Ovary (tissue), 3 donors: ENCODE data around the gene MYO9B.

ENCODE experiments used
- EP300 ChIP-seq: sonication (generic); formaldehyde crosslinking; IDR thresholded peaks from one replicate; pipeline ENCODE4 v1.6.1; 2017; ENCODE audit warnings: antibody characterized with exemption
- TF ChIP-seq, protein P1 (sequence below), 3 donors: fragments of 450-650 bp in 2 of 3; fragments of 200-600 bp in 1 of 3; IDR thresholded peaks; one replicate each; pipeline versions ENCODE4 v1.5.1 to v1.8.0; 2016 to 2022; ENCODE audit warnings: antibody characterized with exemption in 3 of 3, mild to moderate bottlenecking in 1 of 3
- donor health status: DM: no; HTN: no; CAD: no.

GRCh38 chr19:17192751-17193150 is 117.2 kb downstream of the MYO9B start:
- TF ChIP-seq EP300, result no peak
- TF ChIP-seq, protein P1, sequence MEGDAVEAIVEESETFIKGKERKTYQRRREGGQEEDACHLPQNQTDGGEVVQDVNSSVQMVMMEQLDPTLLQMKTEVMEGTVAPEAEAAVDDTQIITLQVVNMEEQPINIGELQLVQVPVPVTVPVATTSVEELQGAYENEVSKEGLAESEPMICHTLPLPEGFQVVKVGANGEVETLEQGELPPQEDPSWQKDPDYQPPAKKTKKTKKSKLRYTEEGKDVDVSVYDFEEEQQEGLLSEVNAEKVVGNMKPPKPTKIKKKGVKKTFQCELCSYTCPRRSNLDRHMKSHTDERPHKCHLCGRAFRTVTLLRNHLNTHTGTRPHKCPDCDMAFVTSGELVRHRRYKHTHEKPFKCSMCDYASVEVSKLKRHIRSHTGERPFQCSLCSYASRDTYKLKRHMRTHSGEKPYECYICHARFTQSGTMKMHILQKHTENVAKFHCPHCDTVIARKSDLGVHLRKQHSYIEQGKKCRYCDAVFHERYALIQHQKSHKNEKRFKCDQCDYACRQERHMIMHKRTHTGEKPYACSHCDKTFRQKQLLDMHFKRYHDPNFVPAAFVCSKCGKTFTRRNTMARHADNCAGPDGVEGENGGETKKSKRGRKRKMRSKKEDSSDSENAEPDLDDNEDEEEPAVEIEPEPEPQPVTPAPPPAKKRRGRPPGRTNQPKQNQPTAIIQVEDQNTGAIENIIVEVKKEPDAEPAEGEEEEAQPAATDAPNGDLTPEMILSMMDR (IDR thresholded peaks at IDR 0.05), result no peak
